Muscle of arm (tissue), 12 donors: Measurements from ENCODE around the gene PC. TPM values are rescaled to one million over a fixed set of nuclear protein-coding genes. Genes with fewer than 3 reads are reported as not detected.

Experiments
- DNase-seq: peaks from one replicate; pipeline ENCODE4 v3.0.0-alpha.2; 2013
- polyA plus RNA-seq, 12 donors: library from polyadenylated mRNA; unstranded; fragments of 120-200 nt; gene quantifications; one replicate each; pipeline ENCODE4 v1.2.1, GENCODE V29; 2013; ENCODE audit not compliant: insufficient read length in 12 of 12

Gene PC
- polyA plus RNA-seq, 12 donors: 5.3 to 22.8 (median 15.5) TPM; not detected in 1

GRCh38 chr11:66884443-66884842 is 73.7 kb downstream of the PC start:
- DNase-seq: no peak

DNA sequence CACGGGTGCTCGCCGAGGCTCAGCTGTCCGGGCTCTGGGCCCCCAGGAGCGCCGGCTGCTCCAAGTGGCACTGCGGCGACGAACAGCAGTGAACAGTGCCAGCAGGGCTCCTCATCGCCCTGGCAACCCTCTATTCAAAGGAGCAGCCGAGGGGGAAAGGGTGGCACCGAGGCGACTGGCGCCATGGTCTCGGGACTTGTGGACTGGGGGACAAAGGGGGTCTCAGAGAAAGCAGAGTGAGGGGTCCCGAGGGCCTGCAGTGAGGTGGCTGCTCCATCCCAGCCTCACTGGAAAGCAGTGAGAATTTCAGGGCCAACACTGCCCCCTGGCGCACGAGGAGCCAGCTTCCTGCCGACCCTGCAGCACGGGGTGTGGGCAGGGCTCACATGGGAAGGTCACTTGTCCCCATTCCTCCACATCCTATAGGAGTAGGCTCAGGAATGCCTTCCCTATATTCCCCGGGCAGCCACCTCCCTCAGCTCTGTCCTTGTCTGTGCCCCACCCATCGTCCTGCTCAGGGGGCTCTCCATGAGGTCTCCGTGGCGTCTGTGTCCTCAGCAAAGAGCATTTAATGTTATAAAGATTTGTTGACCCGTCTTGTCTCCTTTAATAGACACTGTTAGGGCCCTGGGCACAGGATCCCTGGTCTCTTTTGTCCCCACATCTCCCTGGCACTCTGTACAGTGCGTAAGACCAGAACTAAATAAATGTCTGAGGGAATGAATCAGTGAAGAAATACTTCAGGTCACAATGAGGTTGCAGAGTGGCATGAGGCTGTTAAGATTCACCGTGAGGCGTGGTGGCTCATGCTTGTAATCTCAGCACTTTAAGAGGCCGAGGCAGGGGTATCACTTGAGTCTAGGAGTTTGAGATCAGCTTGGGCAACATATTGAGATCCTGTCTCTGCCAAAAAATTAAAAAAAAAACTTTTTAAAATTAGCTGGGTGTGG is 74.9 kb downstream of the PC start:
- DNase-seq: no peak

DNA sequence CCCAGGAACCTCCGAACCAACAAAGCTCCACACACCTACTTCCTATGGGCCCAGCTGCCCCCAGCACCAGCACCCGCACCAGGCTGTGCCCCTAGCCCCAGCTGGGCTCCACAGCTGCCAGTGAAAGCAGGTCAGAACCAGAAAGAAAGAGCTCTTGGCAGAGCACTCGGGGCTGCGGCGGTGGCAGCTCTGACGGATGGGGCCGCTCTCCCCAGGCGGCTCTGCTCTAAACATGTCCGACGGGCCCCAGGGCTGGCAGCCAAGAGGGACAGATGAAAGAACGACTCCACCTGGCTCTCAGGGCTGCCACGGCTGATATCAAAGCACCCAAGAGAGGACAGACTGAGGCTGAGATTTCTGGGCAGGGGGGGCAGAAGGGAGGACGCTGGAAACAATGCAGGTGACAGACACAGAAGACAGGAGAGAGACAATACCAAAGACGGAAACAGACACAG is 75.6 kb downstream of the PC start:
- no peak for DNase-seq

DNA sequence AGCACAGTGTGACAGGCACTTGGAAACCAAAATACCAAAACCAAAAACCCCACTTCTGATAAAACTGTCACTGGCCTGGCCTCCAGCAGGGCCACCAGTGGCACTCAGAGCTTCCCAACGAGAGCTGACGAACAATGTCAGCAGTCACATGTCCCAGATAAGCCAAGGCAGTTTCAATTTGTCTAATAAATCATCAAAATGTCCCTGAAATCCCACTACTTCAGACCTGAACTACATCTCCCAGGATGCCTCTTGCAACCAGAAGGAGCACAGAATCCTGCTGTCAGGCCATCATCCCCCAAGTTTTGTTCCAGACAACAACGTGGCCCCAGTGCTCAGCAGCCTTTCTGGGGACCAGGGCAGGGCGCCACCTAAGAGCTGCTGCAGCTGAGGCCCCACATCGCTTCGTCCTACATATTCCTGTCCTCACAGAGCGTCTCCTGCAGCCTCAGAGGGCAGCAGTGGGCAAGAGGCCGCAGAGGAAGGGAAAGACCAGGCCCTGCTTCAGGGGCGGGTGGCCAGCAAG is 76.2 kb downstream of the PC start:
- no peak for DNase-seq

GRCh38 chr11:66881451-66881835 is 76.7 kb downstream of the PC start:
- no peak for DNase-seq

DNA sequence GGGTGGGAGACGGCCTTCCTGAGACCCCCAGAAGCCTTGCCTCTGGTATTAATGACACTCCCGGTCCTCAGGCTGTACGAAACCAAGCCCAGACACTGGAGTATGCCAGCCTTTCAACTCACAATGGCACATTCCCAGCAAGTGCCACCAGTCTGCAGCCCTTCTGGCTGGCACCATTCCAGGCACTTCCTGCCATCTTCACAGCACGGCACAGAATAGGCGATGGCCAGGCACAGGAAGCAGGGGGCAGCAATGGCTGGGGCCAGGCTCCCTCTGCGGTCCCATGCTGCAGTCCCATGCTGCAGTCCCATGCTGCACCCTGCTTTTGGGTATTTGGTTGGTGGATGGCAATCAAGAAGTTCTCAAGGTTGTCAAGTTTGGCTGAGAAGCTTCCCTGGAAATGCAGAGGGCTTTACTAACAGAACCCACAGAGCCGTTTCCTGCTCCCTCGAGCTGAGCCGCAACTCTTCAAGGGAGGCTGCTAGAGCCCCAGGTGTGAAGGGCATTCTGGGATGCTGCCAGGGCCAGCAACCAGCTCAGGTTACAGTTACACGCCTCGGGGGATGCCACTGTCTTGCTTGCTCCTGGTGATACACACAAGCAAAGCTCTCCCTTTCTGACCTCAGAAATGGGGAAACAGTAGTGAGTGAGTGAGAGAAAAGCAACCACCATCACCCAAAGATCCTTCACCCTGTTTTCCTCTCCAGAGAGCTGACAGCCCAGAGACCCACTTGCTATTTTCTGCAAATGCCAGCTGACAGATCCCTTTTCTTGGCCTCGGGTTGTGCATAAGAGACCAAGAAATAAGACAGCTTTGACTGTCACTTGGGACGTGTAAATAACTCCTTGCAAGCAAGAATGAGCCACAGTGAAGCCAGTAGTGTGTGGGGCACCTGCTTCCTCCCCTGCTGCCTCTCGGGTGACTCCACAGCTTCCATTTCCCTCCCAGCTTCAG is 77.4 kb downstream of the PC start:
- no peak for DNase-seq

DNA sequence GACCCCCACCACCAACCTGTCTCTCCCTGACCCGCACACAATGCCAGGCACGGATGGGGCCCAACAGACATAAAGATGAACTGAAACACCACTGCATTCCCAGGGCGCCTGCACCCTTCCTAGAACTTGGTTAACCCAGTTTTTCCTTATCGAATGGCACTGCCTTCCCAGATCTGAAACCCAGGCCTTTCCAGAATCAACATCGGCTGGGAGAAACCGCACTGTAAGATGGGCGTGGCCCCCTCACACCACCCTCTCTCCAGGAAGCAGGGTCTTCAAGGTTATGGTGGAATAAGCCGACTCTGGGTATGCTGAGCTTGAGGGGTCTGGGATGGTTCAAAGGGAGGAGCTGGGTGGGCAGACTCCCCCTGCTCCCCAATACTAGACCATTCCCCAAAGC is 78.2 kb downstream of the PC start:
- no peak for DNase-seq

GRCh38 chr11:66879583-66879982 is 78.6 kb downstream of the PC start:
- DNase-seq: no peak

DNA sequence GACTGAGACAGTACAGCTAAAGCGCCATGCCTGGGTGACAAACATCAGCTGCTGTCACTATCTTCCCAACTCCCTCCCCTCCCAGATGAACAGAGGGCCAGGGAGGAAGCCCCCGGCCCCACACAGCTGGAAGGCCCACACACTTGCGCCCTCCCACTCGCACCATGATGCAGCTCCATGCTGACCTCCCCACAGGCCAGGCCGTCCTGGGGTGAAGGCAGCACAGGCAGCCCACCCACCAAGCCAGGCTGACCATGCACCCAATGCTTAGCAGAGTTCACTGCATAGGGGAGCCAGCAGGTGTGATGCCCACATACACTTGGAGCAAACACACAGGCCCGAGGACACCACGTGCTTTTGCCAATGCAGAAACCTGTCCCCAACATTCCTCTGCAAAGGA is 79.2 kb downstream of the PC start:
- DNase-seq: no peak

GRCh38 chr11:66878474-66878873 is 79.7 kb downstream of the PC start:
- DNase-seq: no peak

DNA sequence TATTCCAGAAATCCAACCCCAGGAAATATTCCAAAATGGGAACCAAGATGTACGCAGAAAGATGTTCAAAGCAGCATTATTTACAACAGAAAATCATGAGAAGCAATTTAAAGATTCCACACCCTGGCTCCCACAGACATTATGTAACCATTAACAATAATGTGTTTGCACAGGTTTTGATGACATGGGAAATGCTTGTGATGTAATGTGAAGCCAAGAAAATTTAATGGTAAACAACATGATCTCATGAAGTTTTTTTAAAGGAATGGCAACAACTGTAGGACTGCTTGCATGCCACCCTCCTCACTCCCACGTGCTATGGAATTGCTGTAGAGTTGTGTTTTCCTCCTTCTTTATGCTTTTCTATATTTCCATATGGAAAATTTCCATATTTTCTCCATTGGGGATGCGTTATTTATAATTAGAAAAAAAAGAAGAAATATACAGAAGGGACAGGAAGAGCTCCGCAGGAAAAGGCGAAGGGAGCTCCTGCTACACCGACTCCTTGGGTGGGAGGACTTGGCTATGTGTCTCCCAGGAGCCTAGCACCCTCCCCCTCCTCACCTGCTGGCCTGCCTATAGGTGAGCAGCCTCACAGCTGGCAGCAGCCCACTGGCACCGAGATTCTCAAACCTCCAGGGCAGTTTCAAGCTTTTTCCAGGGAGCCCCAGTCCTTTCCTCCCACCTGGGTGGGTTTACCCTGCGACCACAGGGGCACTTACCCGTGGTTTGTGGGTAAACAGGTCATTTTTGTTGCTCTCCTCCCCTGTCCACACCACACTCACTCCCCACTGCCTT is 80.4 kb downstream of the PC start:
- no peak for DNase-seq

GRCh38 chr11:66875378-66875777 is 82.8 kb downstream of the PC start:
- DNase-seq: no peak

- DNase-seq: no peak
Observed at GRCh38 chr11:66874232-66874631, 84.0 kb downstream of the PC start.

DNA sequence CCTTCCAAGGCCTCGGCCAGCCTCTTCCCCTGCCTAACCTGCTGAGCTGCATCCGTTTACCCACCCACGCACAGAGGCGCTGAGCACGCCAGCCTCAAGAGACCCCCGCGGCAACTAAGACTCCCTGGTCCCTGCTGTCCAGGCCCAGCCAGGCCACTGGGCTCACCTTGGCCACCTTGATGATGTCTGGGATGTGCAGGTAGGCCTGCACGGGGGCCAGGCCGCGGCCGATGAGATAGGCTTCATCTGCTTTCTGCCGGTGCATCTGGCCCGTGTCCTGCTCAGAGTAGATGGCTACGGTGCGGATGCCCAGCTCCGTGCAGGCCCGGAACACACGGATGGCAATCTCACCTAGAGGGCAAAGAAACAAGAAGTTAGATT is 86.7 kb downstream of the PC start:
- DNase-seq: no peak

DNA sequence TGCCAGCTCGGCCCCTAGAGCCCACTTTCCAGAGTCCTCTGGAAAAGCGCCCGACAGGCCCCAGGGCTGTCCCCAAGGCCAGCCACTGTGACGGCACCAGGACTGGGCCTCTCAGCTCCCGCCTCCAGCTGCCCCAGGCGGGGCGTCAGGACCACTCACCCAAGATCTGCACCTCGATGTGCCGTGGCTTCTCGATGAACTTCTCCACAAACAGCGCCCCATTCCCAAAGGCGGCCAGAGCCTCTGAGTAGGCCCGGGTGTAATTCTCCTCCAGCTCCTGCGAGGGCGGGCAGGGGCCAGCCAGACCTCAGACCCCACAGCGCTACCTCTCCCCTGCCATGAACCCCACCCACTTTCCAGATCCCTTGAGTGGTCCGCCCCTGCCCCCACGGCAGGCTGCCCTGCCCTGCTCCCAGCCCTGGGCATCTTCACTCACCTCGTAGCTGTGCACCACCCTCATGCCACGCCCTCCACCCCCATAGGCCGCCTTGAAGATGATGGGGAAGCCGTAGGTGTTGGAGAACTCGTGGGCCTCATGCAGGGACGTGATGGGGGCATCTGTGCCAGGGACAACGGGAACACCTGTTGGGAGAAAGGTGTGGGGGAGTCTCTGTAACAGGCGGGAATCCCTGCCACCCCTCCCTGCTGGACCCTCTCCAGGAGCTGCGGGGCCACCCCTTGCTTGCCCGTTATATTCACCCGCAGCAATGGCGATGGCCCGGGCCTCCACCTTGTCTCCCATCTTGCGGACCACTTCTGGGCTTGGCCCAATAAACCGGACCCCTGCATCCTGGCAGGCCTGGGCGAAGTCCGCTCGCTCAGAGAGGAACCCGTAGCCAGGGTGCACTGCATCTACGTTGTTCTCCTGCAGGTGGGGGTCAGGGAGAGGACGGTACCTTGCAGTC is 87.3 kb downstream of the PC start:
- DNase-seq: no peak

DNA sequence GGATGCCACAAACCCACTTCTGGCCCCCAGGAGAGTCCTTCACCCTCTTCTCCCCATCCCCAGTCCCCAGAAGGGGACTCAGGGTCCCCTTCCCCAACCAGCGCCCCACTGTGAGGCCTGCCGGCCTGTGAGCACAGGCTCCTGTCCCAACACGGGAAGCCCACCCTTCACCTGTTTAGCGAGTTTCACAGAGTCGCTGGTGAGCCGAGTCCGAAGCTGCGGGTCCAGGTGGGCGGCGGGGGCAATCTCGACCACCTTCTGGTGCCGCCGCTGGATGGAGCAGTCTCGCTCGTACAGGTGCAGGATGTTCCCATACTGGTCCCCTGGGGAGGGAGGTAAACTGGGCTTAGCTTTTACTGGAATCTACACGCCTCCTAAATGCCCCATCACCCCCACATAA is 88.1 kb downstream of the PC start:
- no peak for DNase-seq

- no peak for DNase-seq
Observed at GRCh38 chr11:66869567-66869870, 88.7 kb downstream of the PC start.

- no peak for DNase-seq
Observed at GRCh38 chr11:66868726-66869566, 89.2 kb downstream of the PC start.

DNA sequence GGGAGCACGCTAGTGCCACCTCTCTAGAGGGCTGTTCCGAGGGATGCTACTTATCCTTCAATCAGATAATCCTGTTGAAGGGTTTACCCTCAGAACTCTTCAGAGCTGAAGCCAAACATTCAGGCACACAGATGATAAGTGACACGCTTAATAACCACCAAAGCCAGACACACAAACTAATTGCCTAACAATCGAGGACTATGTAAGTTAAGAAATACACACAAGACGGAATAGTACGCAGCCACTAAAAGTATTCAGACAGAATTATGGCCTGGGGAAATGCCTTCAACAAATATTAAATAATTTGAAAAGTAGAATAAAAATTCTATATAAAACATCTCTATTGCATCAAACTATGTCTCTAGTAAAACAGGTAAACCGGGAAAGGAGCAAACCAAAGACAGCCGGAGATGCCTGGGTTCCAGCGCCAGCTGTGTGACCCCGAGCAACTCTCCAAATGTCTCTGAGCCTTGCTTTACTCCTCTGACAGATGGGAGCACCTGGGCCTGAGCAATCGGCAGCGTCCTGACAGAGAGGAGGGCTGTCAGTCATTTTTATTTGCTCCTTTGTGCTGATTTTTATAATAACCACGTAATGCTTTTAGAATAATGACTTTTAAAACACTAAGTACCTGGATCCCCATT is 90.0 kb downstream of the PC start:
- no peak for DNase-seq
